ENCODE measurements around the gene SETBP1.

- TF ChIP-seq TCF7L2 (IDR thresholded peaks at IDR 0.05; ENCODE audit: low read depth, low read length), result no peak
- TF ChIP-seq, protein P1, sequence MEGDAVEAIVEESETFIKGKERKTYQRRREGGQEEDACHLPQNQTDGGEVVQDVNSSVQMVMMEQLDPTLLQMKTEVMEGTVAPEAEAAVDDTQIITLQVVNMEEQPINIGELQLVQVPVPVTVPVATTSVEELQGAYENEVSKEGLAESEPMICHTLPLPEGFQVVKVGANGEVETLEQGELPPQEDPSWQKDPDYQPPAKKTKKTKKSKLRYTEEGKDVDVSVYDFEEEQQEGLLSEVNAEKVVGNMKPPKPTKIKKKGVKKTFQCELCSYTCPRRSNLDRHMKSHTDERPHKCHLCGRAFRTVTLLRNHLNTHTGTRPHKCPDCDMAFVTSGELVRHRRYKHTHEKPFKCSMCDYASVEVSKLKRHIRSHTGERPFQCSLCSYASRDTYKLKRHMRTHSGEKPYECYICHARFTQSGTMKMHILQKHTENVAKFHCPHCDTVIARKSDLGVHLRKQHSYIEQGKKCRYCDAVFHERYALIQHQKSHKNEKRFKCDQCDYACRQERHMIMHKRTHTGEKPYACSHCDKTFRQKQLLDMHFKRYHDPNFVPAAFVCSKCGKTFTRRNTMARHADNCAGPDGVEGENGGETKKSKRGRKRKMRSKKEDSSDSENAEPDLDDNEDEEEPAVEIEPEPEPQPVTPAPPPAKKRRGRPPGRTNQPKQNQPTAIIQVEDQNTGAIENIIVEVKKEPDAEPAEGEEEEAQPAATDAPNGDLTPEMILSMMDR (IDR thresholded peaks at IDR 0.05), result no peak
- TF ChIP-seq POLR2AphosphoS5 (IDR thresholded peaks at IDR 0.05; ENCODE audit: low read depth, low read length), result no peak
- no peak for TF ChIP-seq REST (IDR thresholded peaks at IDR 0.05; ENCODE audit: insufficient read depth in 1 of 2, low read depth in 2 of 2, low read length in 1 of 2)
Measured at GRCh38 chr18:45023519-45023918, 342.8 kb downstream of the SETBP1 start.
